ENCODE results near the gene SHISA6. TPM values are rescaled to one million over a fixed set of nuclear protein-coding genes. Genes with fewer than 3 reads are reported as not detected.

SHISA6 gene
- total RNA-seq, 1 experiment from 2014 or later, result not detected

- DNase-seq, result no peak
- Histone ChIP-seq H3K9me3 (no peaks in the 10 kb centered on the region), H3K27me3 (peaks cover 16% of the 10 kb centered on the region; the same call in 1 of the 2 replicates), H3K36me3 (no peaks in the 10 kb centered on the region), H3K4me3 (no peak overlapping the region)
Measured at GRCh38 chr17:11250161-11250560, 9.1 kb downstream of the SHISA6 start.

- H3K9me3 ChIP-seq, result no peaks in the 10 kb centered on the region
- H3K27me3 ChIP-seq, result peaks cover 12% of the 10 kb centered on the region; the same call in 1 of the 2 replicates
- H3K4me3 ChIP-seq, result no peak overlapping the region
- no peaks in the 10 kb centered on the region for H3K36me3 ChIP-seq
- no peak for DNase-seq
Measured at GRCh38 chr17:11251561-11252107, 10.6 kb downstream of the SHISA6 start.

GRCh38 chr17:11252146-11252545, 11.1 kb downstream of the SHISA6 start:
- DNase-seq, result no peak
- no peak overlapping the region for H3K4me3 ChIP-seq
- H3K36me3 ChIP-seq, result no peaks in the 10 kb centered on the region
- no peaks in the 10 kb centered on the region for H3K9me3 ChIP-seq
- peaks cover 11% of the 10 kb centered on the region; the same call in 1 of the 2 replicates for H3K27me3 ChIP-seq

- H3K9me3 ChIP-seq, result no peaks in the 10 kb centered on the region
- no peak overlapping the region for H3K4me3 ChIP-seq
- H3K36me3 ChIP-seq, result no peaks in the 10 kb centered on the region
- peaks cover 3% of the 10 kb centered on the region; the same call in 1 of the 2 replicates for H3K27me3 ChIP-seq
- no peak for DNase-seq
Measured at GRCh38 chr17:11256877-11257276, 15.9 kb downstream of the SHISA6 start.

- Histone ChIP-seq H3K9me3 (peaks cover 7% of the 10 kb centered on the region), H3K4me3 (no peak overlapping the region), H3K36me3 (no peaks in the 10 kb centered on the region), H3K27me3 (no peaks in the 10 kb centered on the region)
- no peak for DNase-seq
Measured at GRCh38 chr17:11264183-11264871, 23.3 kb downstream of the SHISA6 start.

- Histone ChIP-seq H3K9me3 (peaks cover 7% of the 10 kb centered on the region), H3K4me3 (no peak overlapping the region), H3K27me3 (no peaks in the 10 kb centered on the region), H3K36me3 (no peaks in the 10 kb centered on the region)
- DNase-seq, result no peak
Measured at GRCh38 chr17:11267999-11268575, 27.1 kb downstream of the SHISA6 start.

- Histone ChIP-seq H3K4me3 (no peak overlapping the region), H3K9me3 (peaks cover 3% of the 10 kb centered on the region), H3K27me3 (no peaks in the 10 kb centered on the region), H3K36me3 (no peaks in the 10 kb centered on the region)
- DNase-seq, result no peak
Measured at GRCh38 chr17:11269210-11269609, 28.2 kb downstream of the SHISA6 start.

- no peak for DNase-seq
- Histone ChIP-seq H3K9me3 (no peaks in the 10 kb centered on the region), H3K4me3 (no peak overlapping the region), H3K27me3 (no peaks in the 10 kb centered on the region), H3K36me3 (no peaks in the 10 kb centered on the region)
Measured at GRCh38 chr17:11272191-11272590, 31.2 kb downstream of the SHISA6 start.

GRCh38 chr17:11273596-11273995, 32.6 kb downstream of the SHISA6 start:
- H3K36me3 ChIP-seq, result no peaks in the 10 kb centered on the region
- DNase-seq, result no peak
- H3K27me3 ChIP-seq, result no peaks in the 10 kb centered on the region
- no peaks in the 10 kb centered on the region for H3K9me3 ChIP-seq
- no peak overlapping the region for H3K4me3 ChIP-seq

- Histone ChIP-seq H3K27me3 (no peaks in the 10 kb centered on the region), H3K36me3 (no peaks in the 10 kb centered on the region), H3K4me3 (no peak overlapping the region), H3K9me3 (no peaks in the 10 kb centered on the region)
- no peak for DNase-seq
Measured at GRCh38 chr17:11274106-11274505, 33.1 kb downstream of the SHISA6 start.

- H3K4me3 ChIP-seq, result no peak overlapping the region
- peaks cover 2% of the 10 kb centered on the region; the same call in 1 of the 2 replicates for H3K9me3 ChIP-seq
Measured at GRCh38 chr17:11276486-11276885, 35.5 kb downstream of the SHISA6 start.

GRCh38 chr17:11278186-11278991, 37.4 kb downstream of the SHISA6 start:
- Histone ChIP-seq H3K4me3 (no peak overlapping the region), H3K9me3 (peaks cover 2% of the 10 kb centered on the region; the same call in 1 of the 2 replicates), H3K27me3 (peaks cover 4% of the 10 kb centered on the region; the same call in 1 of the 2 replicates), H3K36me3 (no peaks in the 10 kb centered on the region)
- DNase-seq, result no peak

More at GRCh38 chr17:11276486-11276885, 35.5 kb downstream of the SHISA6 start:
- Histone ChIP-seq H3K27me3 (no peaks in the 10 kb centered on the region), H3K36me3 (no peaks in the 10 kb centered on the region)
- no peak for DNase-seq

GRCh38 chr17:11278992-11279270, 37.9 kb downstream of the SHISA6 start:
- no peak overlapping the region for H3K4me3 ChIP-seq
- H3K9me3 ChIP-seq, result peaks cover 2% of the 10 kb centered on the region; the same call in 1 of the 2 replicates
- H3K36me3 ChIP-seq, result no peaks in the 10 kb centered on the region
- no peak for DNase-seq
- H3K27me3 ChIP-seq, result peaks cover 5% of the 10 kb centered on the region; the same call in 1 of the 2 replicates

- Histone ChIP-seq H3K36me3 (no peaks in the 10 kb centered on the region), H3K4me3 (no peak overlapping the region), H3K9me3 (peaks cover 2% of the 10 kb centered on the region; the same call in 1 of the 2 replicates), H3K27me3 (peaks cover 6% of the 10 kb centered on the region; the same call in 1 of the 2 replicates)
- DNase-seq, result no peak
Measured at GRCh38 chr17:11279776-11280344, 38.8 kb downstream of the SHISA6 start.

GRCh38 chr17:11282586-11282985, 41.6 kb downstream of the SHISA6 start:
- Histone ChIP-seq H3K9me3 (peaks cover 2% of the 10 kb centered on the region; the same call in 1 of the 2 replicates), H3K27me3 (peaks cover 6% of the 10 kb centered on the region; the same call in 1 of the 2 replicates), H3K4me3 (no peak overlapping the region), H3K36me3 (no peaks in the 10 kb centered on the region)
- no peak for DNase-seq

- H3K27me3 ChIP-seq, result peaks cover 6% of the 10 kb centered on the region; the same call in 1 of the 2 replicates
- no peaks in the 10 kb centered on the region for H3K36me3 ChIP-seq
- DNase-seq, result no peak
- H3K4me3 ChIP-seq, result no peak overlapping the region
- H3K9me3 ChIP-seq, result peaks cover 2% of the 10 kb centered on the region; the same call in 1 of the 2 replicates
Measured at GRCh38 chr17:11284811-11285210, 43.8 kb downstream of the SHISA6 start.
